Peyer's patch (tissue), 4 donors: ENCODE measurements around the gene ACSL6. TPM values are rescaled to one million over a fixed set of nuclear protein-coding genes. Genes with fewer than 3 reads are reported as not detected.

Source experiments
- DNase-seq, 3 donors: peaks; one replicate each; pipeline ENCODE4 v3.0.0-alpha.2; 2017 to 2019
- H3K27ac ChIP-seq, 4 donors: fragments of 200-600 bp; sonication (generic); one replicate each; pipeline ENCODE4 v1.5.1; 2016 to 2019
- H3K27me3 ChIP-seq, 2 donors: fragments of 200-600 bp; sonication (generic); one replicate each; pipeline ENCODE4 v1.5.1; 2019
- H3K36me3 ChIP-seq, 3 donors: fragments of 200-600 bp; sonication (generic); one replicate each; pipeline ENCODE4 v1.5.1; 2016 to 2019
- H3K4me1 ChIP-seq, 4 donors: fragments of 200-600 bp; sonication (generic); one replicate each; pipeline ENCODE4 v1.5.1; 2016 to 2019
- H3K4me3 ChIP-seq, 4 donors: fragments of 200-600 bp; sonication (generic); 1 replicate in 3 of 4; 2 replicates in 1 of 4; pipeline ENCODE4 v1.5.1; 2016 to 2019; ENCODE audit warnings: mild to moderate bottlenecking in 1 of 4
- H3K9me3 ChIP-seq, 4 donors: fragments of 200-600 bp; sonication (generic); one replicate each; pipeline ENCODE4 v1.5.1; 2016 to 2019; ENCODE audit warnings: mild to moderate bottlenecking in 1 of 4
- CTCF ChIP-seq, 6 experiments: fragments of 450-650 bp in 4 of 6; fragments of 200-600 bp in 2 of 6; sonication (generic) in 1 of 6; IDR thresholded peaks; one replicate each; pipeline ENCODE4 v1.5.1; 2017 to 2019; ENCODE audit warnings: antibody characterized with exemption in 6 of 6, mild to moderate bottlenecking in 3 of 6, moderate library complexity in 1 of 6
- POLR2A ChIP-seq, 2 donors: fragments of 450-650 bp; IDR thresholded peaks; one replicate each; pipeline ENCODE4 v1.5.1; 2017; ENCODE audit warnings: antibody characterized with exemption in 2 of 2, mild to moderate bottlenecking in 2 of 2, moderate library complexity in 2 of 2
- total RNA-seq, 4 donors: library from RNA; depleted of rRNA; stranded (reverse); fragments of >200 nt; gene quantifications; one replicate each; pipeline ENCODE4 v1.1.0, GENCODE V29; 2016

ACSL6 gene
- total RNA-seq, 4 donors from 2014 or later, result 1.1 to 12.4 (median 7.4) TPM; not detected in 1

- H3K4me3 ChIP-seq, result no peak overlapping the region
- no peaks in the 10 kb centered on the region for H3K36me3 ChIP-seq
- no peak for DNase-seq
- H3K4me1 ChIP-seq, result peaks cover 0 to 11% (median 5%) of the 10 kb centered on the region in 4 donors
- no peak overlapping the region for H3K27ac ChIP-seq
- peaks cover 0 to 3% (median 0%) of the 10 kb centered on the region in 4 donors for H3K9me3 ChIP-seq
- TF ChIP-seq POLR2A (IDR thresholded peaks at IDR 0.05), result no peak
- no peak for TF ChIP-seq CTCF (IDR thresholded peaks at IDR 0.05)
- peaks cover 0 to 11% of the 10 kb centered on the region in 2 donors for H3K27me3 ChIP-seq
Measured at GRCh38 chr5:132008163-132008473, 3.3 kb downstream of the ACSL6 start.

GRCh38 chr5:132007399-132008162 is 3.9 kb downstream of the ACSL6 start:
- H3K4me1 ChIP-seq, result peaks cover 0 to 11% (median 5%) of the 10 kb centered on the region in 4 donors
- no peak overlapping the region for H3K4me3 ChIP-seq
- H3K27me3 ChIP-seq, result peaks cover 0 to 10% of the 10 kb centered on the region in 2 donors
- DNase-seq, result peak; percentile 72 to 95 (median 89)
- peaks cover 0 to 3% (median 0%) of the 10 kb centered on the region in 4 donors for H3K9me3 ChIP-seq
- H3K27ac ChIP-seq, result no peak overlapping the region
- H3K36me3 ChIP-seq, result no peaks in the 10 kb centered on the region
- TF ChIP-seq POLR2A (IDR thresholded peaks at IDR 0.05), result no peak
- peak; percentile 39 to 91 (median 82) for TF ChIP-seq CTCF (IDR thresholded peaks at IDR 0.05)

GRCh38 chr5:132006331-132007120 is 4.9 kb downstream of the ACSL6 start:
- Histone ChIP-seq H3K9me3 (peaks cover 0 to 3% (median 0%) of the 10 kb centered on the region in 4 donors), H3K4me1 (peaks cover 0 to 7% (median 3%) of the 10 kb centered on the region in 4 donors), H3K4me3 (no peak overlapping the region), H3K36me3 (no peaks in the 10 kb centered on the region), H3K27me3 (no peaks in the 10 kb centered on the region), H3K27ac (no peak overlapping the region)
- TF ChIP-seq POLR2A (IDR thresholded peaks at IDR 0.05), result no peak
- TF ChIP-seq CTCF (IDR thresholded peaks at IDR 0.05), result no peak
- DNase-seq, result peak in 1 of 3 donors; percentile 13

GRCh38 chr5:132005591-132005990 is 5.9 kb downstream of the ACSL6 start:
- TF ChIP-seq POLR2A (IDR thresholded peaks at IDR 0.05), result no peak
- no peaks in the 10 kb centered on the region for H3K36me3 ChIP-seq
- no peak overlapping the region for H3K27ac ChIP-seq
- no peaks in the 10 kb centered on the region for H3K27me3 ChIP-seq
- no peak for DNase-seq
- no peak overlapping the region for H3K4me3 ChIP-seq
- H3K9me3 ChIP-seq, result peaks cover 0 to 3% (median 0%) of the 10 kb centered on the region in 4 donors
- H3K4me1 ChIP-seq, result no peaks in the 10 kb centered on the region

- H3K27ac ChIP-seq, result no peak overlapping the region
- TF ChIP-seq POLR2A (IDR thresholded peaks at IDR 0.05) (no peak), CTCF (IDR thresholded peaks at IDR 0.05) (no peak)
- no peak for DNase-seq
Measured at GRCh38 chr5:132003982-132004381, 7.5 kb downstream of the ACSL6 start.

More at GRCh38 chr5:132003982-132004381, 7.5 kb downstream of the ACSL6 start:
- Histone ChIP-seq H3K27me3 (no peaks in the 10 kb centered on the region), H3K36me3 (no peaks in the 10 kb centered on the region), H3K4me1 (peaks cover 0 to 5% (median 0%) of the 10 kb centered on the region in 4 donors), H3K9me3 (peaks cover 0 to 3% (median 0%) of the 10 kb centered on the region in 4 donors), H3K4me3 (no peak overlapping the region)
